PC-9 (cell line): Measurements from ENCODE around the gene RNU6-1. TPM values are rescaled to one million over a fixed set of nuclear protein-coding genes. Genes with fewer than 3 reads are reported as not detected.

ENCODE experiments used
- BruUV-seq: library from RNA; stranded (reverse); fragments of 400-500 nt; replicated peaks from 2 replicates; lab custom pipeline; 2021; lab: Mats Ljungman, UMichigan
- CTCF ChIA-PET: fragments of 300-600 bp; sonication (Branson Sonifier 250); formaldehyde crosslinking; loops from one replicate; lab custom pipeline; 2022; ENCODE audit warnings: antibody characterized with exemption; lab: Charles Lee
- POLR2A ChIA-PET: fragments of 300-600 bp; sonication (Branson Sonifier 250); formaldehyde crosslinking; loops from one replicate; lab custom pipeline; 2022; ENCODE audit warnings: antibody characterized with exemption; ENCODE audit not compliant: unreplicated experiment; lab: Charles Lee
- DNase-seq, 2 experiments: peaks; one replicate each; pipeline versions ENCODE4 v3.0.0 to v3.0.0-alpha.2; 2015 to 2022; ENCODE audit warnings: mixed read lengths in 1 of 2
- H2AFZ ChIP-seq: fragments of 200-600 bp; sonication (generic); 2 replicates; pipeline ENCODE4 v1.8.1; 2017; ENCODE audit warnings: antibody characterized with exemption
- H3F3A ChIP-seq: fragments of 200-600 bp; sonication (generic); 2 replicates; pipeline ENCODE4 v1.8.1; 2017; ENCODE audit warnings: antibody characterized with exemption, mild to moderate bottlenecking, low read depth; ENCODE audit not compliant: insufficient read depth
- H3K27ac ChIP-seq: fragments of 200-600 bp; sonication (generic); 2 replicates; pipeline ENCODE4 v1.6.1; 2016; ENCODE audit warnings: mixed run types
- H3K27me3 ChIP-seq: fragments of 200-600 bp; sonication (generic); 2 replicates; pipeline ENCODE4 v1.6.1; 2016; ENCODE audit warnings: low read depth, mixed run types; ENCODE audit not compliant: insufficient read depth
- H3K36me3 ChIP-seq: fragments of 200-600 bp; sonication (generic); 2 replicates; pipeline ENCODE4 v1.6.1; 2016; ENCODE audit warnings: low read depth, mixed run types
- H3K4me1 ChIP-seq: fragments of 200-600 bp; sonication (generic); replicated peaks from 2 replicates; pipeline ENCODE4 v1.6.1; 2016; ENCODE audit warnings: mixed run types; ENCODE audit not compliant: insufficient read depth
- H3K4me2 ChIP-seq: fragments of 200-600 bp; sonication (generic); 2 replicates; pipeline ENCODE4 v1.6.1; 2017; ENCODE audit warnings: mixed run types
- H3K4me3 ChIP-seq: fragments of 200-600 bp; sonication (generic); 2 replicates; pipeline ENCODE4 v1.6.1; 2016; ENCODE audit warnings: mixed run types
- H3K79me2 ChIP-seq: fragments of 200-600 bp; sonication (generic); 2 replicates; pipeline ENCODE4 v1.6.1; 2017; ENCODE audit warnings: low read depth, mixed run types
- H3K9me2 ChIP-seq: fragments of 200-600 bp; sonication (generic); 2 replicates; pipeline ENCODE4 v1.8.1; 2017; ENCODE audit warnings: mild to moderate bottlenecking; ENCODE audit not compliant: insufficient read depth
- H3K9me3 ChIP-seq: fragments of 200-600 bp; sonication (generic); 2 replicates; pipeline ENCODE4 v1.8.1; 2016; ENCODE audit warnings: low read depth; ENCODE audit not compliant: insufficient read depth
- H4K20me1 ChIP-seq: fragments of 200-600 bp; sonication (generic); 2 replicates; pipeline ENCODE4 v1.8.1; 2017; ENCODE audit not compliant: insufficient read depth
- CTCF ChIP-seq: fragments of 200-600 bp; sonication (generic); conservative IDR thresholded peaks from 2 replicates; pipeline ENCODE4 v1.6.1; 2017; ENCODE audit warnings: mixed run types, antibody characterized with exemption, mild to moderate bottlenecking, moderate library complexity
- EZH2 ChIP-seq: fragments of 200-600 bp; sonication (generic); IDR thresholded peaks from 2 replicates; pipeline ENCODE4 v1.8.0; 2017; ENCODE audit warnings: antibody characterized with exemption, low read depth
- intact Hi-C: fragments of 100-400 bp; cut with micrococcal nuclease; formaldehyde crosslinking; loops from one replicate; pipeline ENCODE4 v1.10.0; 2022; ENCODE audit not compliant: unreplicated experiment
- total RNA-seq: library from RNA; stranded (reverse); gene quantifications from 2 replicates; pipeline ENCODE4 v1.2.3, GENCODE V29; 2021

The RNU6-1 gene
- total RNA-seq, 1 experiment from 2014 or later: not detected

GRCh38 chr15:67865331-67865730 is 25.5 kb upstream of the RNU6-1 start:
- no peak for DNase-seq
- Histone ChIP-seq H3K9me3 (no peaks in the 10 kb centered on the region), H3K9me2 (no peaks in the 10 kb centered on the region), H2AFZ (no peak overlapping the region), H3F3A (no peaks in the 10 kb centered on the region), H3K4me3 (no peak overlapping the region), H3K36me3 (no peaks in the 10 kb centered on the region), H3K27ac (no peak overlapping the region), H3K27me3 (no peaks in the 10 kb centered on the region), H3K79me2 (no peaks in the 10 kb centered on the region), H4K20me1 (no peaks in the 10 kb centered on the region), H3K4me2 (no peak overlapping the region), H3K4me1 (no peaks in the 10 kb centered on the region)
- TF ChIP-seq EZH2 (no peak), CTCF (no peak)
- intact Hi-C loops: loop anchor here (10.0 kb wide), 1 partner anchor 189 kb away; the partner anchor contains the start of gene PIAS1
- BruUV-seq: no TSS peak
- ChIA-PET POLR2A (no interaction called here), CTCF (interaction anchor here (0.5 kb wide), 1 partner anchor 51 kb away, joined by 9 read pairs; no protein-coding TSS in a partner anchor)

- peak overlapping the region; percentile 58; the same call in 1 of the 2 replicates for H3K4me3 ChIP-seq
- ChIA-PET CTCF (interaction anchor here (1.1 to 2.0 kb wide), 2 partner anchors 20 to 291 kb away, joined by 3 to 11 read pairs; no protein-coding TSS in a partner anchor), POLR2A (interaction anchor here (0.5 kb wide), 2 partner anchors 23 to 193 kb away, joined by 4 to 7 read pairs; no protein-coding TSS in a partner anchor)
- no peaks in the 10 kb centered on the region for H3K79me2 ChIP-seq
- no peaks in the 10 kb centered on the region for H3K36me3 ChIP-seq
- no peaks in the 10 kb centered on the region for H3K9me2 ChIP-seq
- no peak for TF ChIP-seq EZH2
- TF ChIP-seq CTCF: peak; percentile 86
- intact Hi-C loops: loop anchor here (1.0 to 10.0 kb wide), 2 partner anchors 191 to 292 kb away; partner anchors contain the start of gene PIAS1
- no peak overlapping the region for H3K27ac ChIP-seq
- no peaks in the 10 kb centered on the region for H3F3A ChIP-seq
- no peaks in the 10 kb centered on the region for H3K4me1 ChIP-seq
- H2AFZ ChIP-seq: peak overlapping the region; percentile 74
- no peaks in the 10 kb centered on the region for H4K20me1 ChIP-seq
- BruUV-seq: no TSS peak
- no peaks in the 10 kb centered on the region for H3K27me3 ChIP-seq
- DNase-seq: peak; percentile 39 to 72
- no peaks in the 10 kb centered on the region for H3K9me3 ChIP-seq
- peak overlapping the region; percentile 96 for H3K4me2 ChIP-seq
Observed at GRCh38 chr15:67863442-67863987, 23.7 kb upstream of the RNU6-1 start.

- Histone ChIP-seq H3K27ac (no peak overlapping the region), H3K4me2 (peak overlapping the region; percentile 96), H3K79me2 (no peaks in the 10 kb centered on the region), H3K4me3 (peak overlapping the region; percentile 58; the same call in 1 of the 2 replicates), H2AFZ (peak overlapping the region; percentile 74), H3K9me3 (no peaks in the 10 kb centered on the region), H3K36me3 (no peaks in the 10 kb centered on the region), H3K27me3 (no peaks in the 10 kb centered on the region), H3K9me2 (no peaks in the 10 kb centered on the region), H3K4me1 (no peaks in the 10 kb centered on the region), H4K20me1 (no peaks in the 10 kb centered on the region), H3F3A (no peaks in the 10 kb centered on the region)
- CTCF ChIA-PET: interaction anchor here (1.1 to 2.0 kb wide), 2 partner anchors 20 to 292 kb away, joined by 3 to 11 read pairs; no protein-coding TSS in a partner anchor
- POLR2A ChIA-PET: interaction anchor here (0.5 kb wide), 1 partner anchor 193 kb away, joined by 4 read pairs; no protein-coding TSS in a partner anchor
- intact Hi-C loops: loop anchor here (1.0 to 10.0 kb wide), 2 partner anchors 192 to 292 kb away; partner anchors contain the start of gene PIAS1
- no TSS peak for BruUV-seq
- no peak for TF ChIP-seq CTCF
- no peak for TF ChIP-seq EZH2
- DNase-seq: no peak
Observed at GRCh38 chr15:67862750-67863441, 23.1 kb upstream of the RNU6-1 start.
